NCI-H345 (cell line): ENCODE results near the gene NBPF3.

Experiments
- DNase-seq: peaks from one replicate; lab custom pipeline; 2025; lab: John Stamatoyannopoulos, UW

Gene NBPF3

GRCh38 chr1:21494196-21494595, 54.3 kb downstream of the NBPF3 start:
- no peak for DNase-seq

- DNase-seq = no peak
Observed at GRCh38 chr1:21495225-21495820, 55.4 kb downstream of the NBPF3 start.

GRCh38 chr1:21496063-21496462, 56.1 kb downstream of the NBPF3 start:
- DNase-seq = no peak

GRCh38 chr1:21496886-21497285, 56.9 kb downstream of the NBPF3 start:
- no peak for DNase-seq

- DNase-seq = no peak
Observed at GRCh38 chr1:21497466-21498061, 57.6 kb downstream of the NBPF3 start.

DNA sequence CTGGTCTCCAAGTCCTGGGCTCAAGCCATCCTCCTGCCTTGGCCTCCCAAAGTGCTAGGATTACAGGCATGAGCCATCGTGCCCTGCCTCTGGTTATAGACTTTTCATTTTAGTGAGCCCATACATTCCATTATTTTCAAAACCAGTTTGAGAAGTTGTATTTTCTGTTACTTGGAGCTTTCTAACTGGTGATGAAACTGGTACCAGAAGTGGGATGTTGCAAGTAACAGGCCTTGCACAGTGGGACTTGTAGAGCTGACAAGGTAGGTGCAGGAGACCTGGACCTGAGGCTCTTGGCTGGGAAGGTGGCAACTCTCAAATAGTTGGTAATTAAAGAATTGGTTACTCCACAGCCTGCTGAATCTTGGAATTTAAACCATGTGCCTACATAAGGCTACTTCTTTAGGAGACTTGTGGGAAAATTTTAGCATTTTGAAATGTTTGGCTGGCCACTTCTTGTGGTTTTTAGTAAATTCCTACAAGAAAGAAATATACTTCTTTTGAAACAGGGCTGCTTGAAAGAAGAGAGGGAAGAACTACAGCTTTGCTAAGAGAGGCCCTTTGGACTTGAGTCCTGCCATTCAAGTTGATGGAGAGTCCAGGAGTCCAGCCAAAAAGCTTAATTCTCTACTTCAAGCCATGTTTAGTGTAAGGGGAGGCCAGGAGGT, 59.5 kb downstream of the NBPF3 start:
- DNase-seq = no peak

DNA sequence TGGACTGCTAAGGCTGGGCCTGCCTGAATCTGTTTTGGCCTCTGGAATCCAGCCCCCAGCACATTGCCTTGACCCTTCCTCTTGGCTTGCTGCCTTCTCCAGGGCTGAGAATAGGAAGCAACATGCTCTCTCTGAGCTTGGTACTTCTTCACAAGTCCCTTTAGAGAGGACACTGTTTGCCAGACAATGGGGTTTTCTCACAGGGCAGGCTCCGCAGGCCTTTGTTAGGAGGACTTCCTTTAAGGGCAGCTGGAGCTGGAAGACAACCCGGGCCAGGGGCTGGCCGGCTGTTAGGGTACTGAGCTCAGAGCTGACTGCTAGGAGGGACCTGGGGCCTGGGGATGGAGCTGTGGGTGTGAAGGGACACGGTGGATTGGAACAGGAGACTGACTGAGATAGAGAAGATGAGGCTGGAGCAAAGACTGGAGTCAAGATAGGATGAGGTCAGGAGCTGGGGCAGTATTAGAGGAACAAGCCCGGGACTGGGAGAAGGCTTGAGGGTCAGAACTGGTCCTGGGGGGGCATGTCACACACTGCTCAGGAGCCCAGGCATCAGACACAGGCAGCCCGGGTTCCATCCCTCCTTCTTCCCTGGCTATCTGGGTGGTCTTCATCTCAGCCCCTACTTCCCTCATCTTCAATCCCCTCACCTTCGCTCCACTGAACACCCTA, 63.9 kb downstream of the NBPF3 start:
- no peak for DNase-seq

- no peak for DNase-seq
Observed at GRCh38 chr1:21506804-21507203, 66.9 kb downstream of the NBPF3 start.

DNA sequence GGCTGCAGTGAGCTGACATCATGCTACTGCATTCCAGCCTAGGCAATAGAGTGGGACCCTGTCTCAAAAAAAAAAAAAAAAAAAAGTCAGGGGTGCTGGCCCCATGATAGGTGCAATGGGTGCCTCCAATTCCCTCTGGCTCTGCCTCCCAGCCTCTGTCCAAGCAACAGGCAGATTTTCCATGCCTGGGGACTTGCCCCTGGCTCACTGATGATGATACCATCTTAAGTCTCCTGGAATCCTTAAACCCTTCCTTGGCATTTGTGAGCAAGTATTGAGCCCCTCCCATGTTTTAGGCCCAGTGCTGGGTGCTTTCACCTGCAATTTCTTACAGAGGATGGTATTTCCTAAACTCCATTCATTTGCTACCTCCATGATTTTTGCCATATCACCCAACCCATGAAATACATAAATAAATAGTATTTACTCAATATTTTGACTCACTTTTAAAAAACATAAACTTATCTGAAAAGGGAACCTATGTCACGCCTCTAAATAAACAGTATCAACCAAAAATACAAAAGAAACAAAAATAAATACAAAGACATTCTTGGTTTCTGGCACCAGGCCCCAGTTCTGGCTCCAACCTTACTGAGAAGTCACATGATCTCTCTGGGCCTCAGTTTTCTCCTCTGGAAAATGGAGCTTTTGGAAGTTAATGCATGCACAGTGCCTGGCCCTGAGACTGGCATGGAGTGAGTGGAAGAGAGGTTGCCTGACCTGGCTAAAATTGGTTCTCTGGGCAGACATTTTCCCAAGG, 67.8 kb downstream of the NBPF3 start:
- DNase-seq = no peak

DNA sequence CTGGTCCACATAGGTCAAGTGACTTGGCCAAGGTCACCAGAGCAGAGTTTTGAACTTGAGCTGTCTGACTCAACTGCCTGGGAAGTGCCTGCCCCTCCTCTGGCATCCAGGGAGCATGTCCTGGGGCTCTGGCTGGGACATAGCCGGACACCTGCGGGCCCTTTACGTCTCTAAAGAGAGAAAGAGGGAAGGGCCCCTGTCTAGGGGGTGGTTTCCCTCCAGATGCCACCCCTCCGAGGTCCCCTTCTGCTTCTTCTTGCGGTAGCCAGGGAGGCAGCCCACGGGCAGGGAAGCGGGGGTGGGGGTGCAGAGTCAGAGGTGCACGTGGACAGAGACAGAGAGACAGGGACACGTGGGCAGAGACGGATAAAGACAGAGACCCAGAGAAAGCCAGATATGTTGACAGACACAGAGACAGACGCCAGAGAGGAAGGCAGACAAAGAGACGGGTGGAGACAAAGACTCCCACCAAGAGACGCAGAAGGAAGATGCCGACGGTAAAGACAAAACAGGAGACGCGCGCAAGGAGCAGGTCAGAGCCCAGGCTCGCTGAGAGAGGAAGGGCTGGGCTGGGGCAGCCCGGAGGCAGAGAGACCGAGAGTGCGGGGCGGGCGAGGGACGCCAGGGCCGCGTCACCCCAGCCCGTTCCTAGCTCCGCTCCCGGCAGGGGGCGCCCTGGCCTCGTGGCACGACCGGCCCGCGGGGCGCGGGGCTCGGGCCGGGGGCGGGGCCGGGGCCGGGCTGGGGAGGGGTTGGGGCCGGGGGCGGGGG, 68.8 kb downstream of the NBPF3 start:
- peak; percentile 62 for DNase-seq

DNA sequence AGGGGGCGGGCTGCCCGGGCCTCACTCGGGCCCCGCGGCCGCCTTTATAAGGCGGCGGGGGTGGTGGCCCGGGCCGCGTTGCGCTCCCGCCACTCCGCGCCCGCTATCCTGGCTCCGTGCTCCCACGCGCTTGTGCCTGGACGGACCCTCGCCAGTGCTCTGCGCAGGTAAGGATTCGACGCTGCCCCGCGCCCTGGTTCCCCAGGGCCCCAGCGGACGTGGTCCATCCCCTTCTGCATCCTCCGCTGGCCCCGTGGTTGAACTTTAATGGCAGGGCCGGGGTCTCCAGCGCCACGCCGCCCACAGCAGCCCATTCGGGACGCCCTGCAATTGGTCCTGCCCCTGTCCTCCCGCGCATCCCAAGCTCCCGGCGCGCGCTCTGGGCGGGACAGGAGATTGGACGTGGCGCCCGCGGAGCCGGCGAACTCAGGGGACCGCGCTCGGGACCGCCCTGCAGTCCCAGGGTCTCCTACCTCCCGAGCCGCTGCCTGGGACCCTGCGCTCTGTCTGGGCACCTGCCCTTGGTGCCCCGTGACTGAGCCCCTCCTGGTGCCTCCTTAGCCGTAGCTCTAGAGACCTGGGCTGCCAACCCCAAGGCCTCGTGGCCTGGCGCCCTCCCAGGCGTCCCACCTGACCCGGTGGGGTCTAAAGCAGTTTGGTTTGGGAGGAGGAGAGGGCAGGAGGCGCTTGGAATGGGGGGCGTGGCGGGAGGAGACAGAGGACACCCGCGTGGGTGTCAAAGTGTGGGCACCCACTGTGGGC, 69.6 kb downstream of the NBPF3 start, which contains the start of gene ALPL:
ALPL (plus strand) TSS at position 73 of the 762 bp plus-strand sequence. CDS start 44,659 bp downstream, outside the sequence.
- DNase-seq = no peak

DNA sequence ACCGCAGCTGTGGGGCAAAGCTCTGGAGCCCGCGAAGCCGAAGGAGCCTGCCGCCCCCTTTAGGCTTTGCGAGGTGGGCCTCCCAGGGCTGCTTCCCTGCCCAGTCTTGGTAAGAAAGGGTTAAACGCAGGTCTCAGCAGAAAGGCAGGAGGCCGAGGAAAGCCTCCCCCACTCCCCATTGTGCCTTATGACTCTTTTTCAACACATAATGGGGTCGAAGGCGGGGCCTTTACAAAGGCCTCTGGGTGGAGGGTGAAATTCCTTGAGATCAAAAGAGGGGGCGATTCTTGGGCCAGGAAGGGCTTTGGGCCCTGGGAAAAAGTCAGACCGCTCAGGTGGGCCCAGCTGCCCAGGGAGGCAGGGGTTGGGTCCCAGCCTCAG, 70.2 kb downstream of the NBPF3 start:
- no peak for DNase-seq

GRCh38 chr1:21510885-21511578, 71.1 kb downstream of the NBPF3 start:
- DNase-seq = no peak

DNA sequence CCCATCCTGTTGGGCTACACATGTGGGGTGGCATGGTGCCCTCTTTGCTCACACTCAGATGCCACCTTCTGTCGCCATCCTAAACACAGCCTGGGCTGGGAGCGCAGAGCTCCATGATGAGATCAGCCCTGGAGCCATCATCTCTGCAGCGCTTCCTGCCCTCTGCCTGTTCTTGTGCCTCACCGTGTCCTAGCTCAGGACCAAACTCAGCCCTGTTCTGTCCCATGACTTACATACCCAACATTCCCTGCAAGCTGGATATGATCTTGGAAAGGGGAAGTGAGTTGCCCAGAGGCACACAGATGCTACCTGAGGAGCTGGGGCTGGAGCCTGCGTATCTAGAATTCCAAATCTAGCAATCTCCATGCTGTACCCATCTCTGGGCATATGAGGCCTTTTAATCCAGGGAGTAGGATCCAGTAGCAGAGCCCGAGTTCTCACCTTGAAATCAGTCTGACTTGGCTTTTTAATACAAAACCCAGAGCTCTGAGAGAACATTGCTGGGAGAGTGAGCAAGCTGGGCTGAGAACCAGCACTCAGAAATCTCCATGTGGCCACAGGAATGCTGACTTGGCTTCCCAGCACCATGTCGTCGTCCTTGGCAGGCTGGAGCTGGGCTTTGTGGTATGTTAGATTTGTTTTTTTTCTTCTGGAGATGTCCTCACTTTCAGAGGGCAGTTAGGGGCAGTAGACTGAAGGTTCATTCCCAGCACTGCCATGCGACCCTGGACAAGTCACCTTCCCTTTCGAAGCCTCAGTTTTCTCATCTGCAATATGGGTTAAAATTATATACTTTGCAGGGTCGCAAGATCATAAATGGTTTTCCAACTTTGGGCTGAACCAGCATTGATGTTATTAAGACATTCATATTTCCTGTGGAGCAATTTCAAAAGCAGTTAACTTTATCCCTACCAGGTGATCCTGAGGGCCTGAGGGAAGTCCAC, 71.9 kb downstream of the NBPF3 start:
- DNase-seq = no peak

DNA sequence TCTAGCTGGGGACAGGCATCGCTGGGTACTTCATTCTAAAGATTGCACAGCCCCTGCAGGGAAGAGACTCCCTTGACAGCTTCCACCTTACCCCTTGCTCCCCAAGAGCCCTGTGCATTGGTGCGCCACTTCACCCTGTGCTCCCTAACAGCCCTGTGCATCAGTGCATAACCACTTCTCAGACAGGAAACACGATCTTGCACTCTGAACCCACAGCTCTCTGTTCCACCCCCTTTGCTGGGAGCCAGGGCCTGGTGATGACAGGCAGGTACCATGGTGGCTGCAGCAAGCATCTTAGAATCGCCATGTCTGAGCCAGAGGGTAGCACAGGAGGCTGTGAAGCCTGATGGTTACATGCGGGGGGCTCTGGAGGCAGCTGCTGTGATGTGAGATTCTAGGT, 74.3 kb downstream of the NBPF3 start:
- DNase-seq = no peak

GRCh38 chr1:21517161-21517589, 77.2 kb downstream of the NBPF3 start:
- no peak for DNase-seq

GRCh38 chr1:21517660-21518480, 77.9 kb downstream of the NBPF3 start:
- no peak for DNase-seq
